IMR-90 (cell line): ENCODE data around the gene PHAF1. TPM values are rescaled to one million over a fixed set of nuclear protein-coding genes. Genes with fewer than 3 reads are reported as not detected.
A peak's percentile ranks its signal among the peaks of the same experiment; 100 is the strongest.

ENCODE experiments used
- ATAC-seq: fragments of 200-7000 bp; cut with Tn5 transposase; 2 replicates; pipeline ENCODE4 v1.9.1; 2020; ENCODE audit warnings: low read depth, mild to moderate bottlenecking, moderate library complexity
- BruUV-seq: library from RNA; stranded (reverse); fragments of 400-500 nt; replicated peaks from 2 replicates; lab custom pipeline; 2021; lab: Mats Ljungman, UMichigan
- CTCF ChIA-PET: fragments of 300-600 bp; formaldehyde crosslinking; extraction: SDS; loops from one replicate; lab custom pipeline; 2021; ENCODE audit warnings: antibody characterized with exemption; lab: Yijun Ruan, JAX
- POLR2A ChIA-PET: fragments of 300-600 bp; sonication (Branson Sonifier 250); formaldehyde crosslinking; loops from one replicate; lab custom pipeline; 2022; ENCODE audit warnings: antibody characterized with exemption; ENCODE audit not compliant: unreplicated experiment; lab: Charles Lee
- DNase-seq: peaks from one replicate; pipeline ENCODE4 v3.0.0; 2013
- H2AFZ ChIP-seq: replicated peaks from 2 replicates; pipeline ENCODE3; 2013; ENCODE audit warnings: low read length, mild to moderate bottlenecking; ENCODE audit not compliant: poor library complexity
- H2AK5ac ChIP-seq: 2 replicates; pipeline ENCODE4 v1.6.1; 2013; ENCODE audit warnings: low read depth, low read length, inconsistent platforms
- H2AK9ac ChIP-seq: replicated peaks from 2 replicates; pipeline ENCODE3; 2013; ENCODE audit warnings: mild to moderate bottlenecking, low read depth, low read length, moderate library complexity; ENCODE audit not compliant: poor library complexity
- H2BK120ac ChIP-seq: 2 replicates; pipeline ENCODE4 v1.6.1; 2013; ENCODE audit warnings: low read depth, low read length, inconsistent platforms
- H2BK15ac ChIP-seq: 3 replicates; pipeline ENCODE4 v1.6.1; 2013; ENCODE audit warnings: low read depth, low read length, inconsistent platforms
- H2BK20ac ChIP-seq: 2 replicates; pipeline ENCODE4 v1.6.1; 2013; ENCODE audit warnings: low read depth, mild to moderate bottlenecking, inconsistent platforms, low read length, moderate library complexity
- H2BK5ac ChIP-seq: 2 replicates; pipeline ENCODE4 v1.6.1; 2013; ENCODE audit warnings: mild to moderate bottlenecking, low read depth, low read length, inconsistent platforms; ENCODE audit not compliant: poor library complexity, severe bottlenecking
- H3K14ac ChIP-seq: replicated peaks from 2 replicates; pipeline ENCODE4 v1.6.1; 2013; ENCODE audit warnings: low read depth, low read length, inconsistent platforms
- H3K18ac ChIP-seq: 2 replicates; pipeline ENCODE4 v1.6.1; 2013; ENCODE audit warnings: low read depth, low read length, control low read depth
- H3K23ac ChIP-seq: 2 replicates; pipeline ENCODE4 v1.6.1; 2013; ENCODE audit warnings: low read depth, low read length, inconsistent platforms
- H3K27ac ChIP-seq: 2 replicates; pipeline ENCODE4 v1.5.1; 2013; ENCODE audit warnings: mild to moderate bottlenecking, control low read depth, low read length; ENCODE audit not compliant: insufficient read depth
- H3K27me3 ChIP-seq: 2 replicates; pipeline ENCODE4 v1.6.1; 2013; ENCODE audit warnings: low read length; ENCODE audit not compliant: control insufficient read depth, insufficient read depth
- H3K36me3 ChIP-seq: 2 replicates; pipeline ENCODE4 v1.6.1; 2013; ENCODE audit warnings: low read length, mixed read lengths; ENCODE audit not compliant: control insufficient read depth, insufficient read depth
- H3K4ac ChIP-seq: 2 replicates; pipeline ENCODE4 v1.6.1; 2013; ENCODE audit warnings: low read depth, low read length, inconsistent platforms
- H3K4me1 ChIP-seq: 2 replicates; pipeline ENCODE4 v1.6.1; 2013; ENCODE audit warnings: low read length, mixed read lengths; ENCODE audit not compliant: control insufficient read depth, insufficient read depth
- H3K4me2 ChIP-seq: 2 replicates; pipeline ENCODE4 v1.6.1; 2013; ENCODE audit warnings: low read depth, mild to moderate bottlenecking, control low read depth, low read length, moderate library complexity
- H3K4me3 ChIP-seq: 2 replicates; pipeline ENCODE4 v1.5.1; 2013; ENCODE audit warnings: low read depth, mild to moderate bottlenecking, control low read depth, low read length, moderate library complexity; ENCODE audit not compliant: insufficient read depth
- H3K56ac ChIP-seq: 2 replicates; pipeline ENCODE4 v1.6.1; 2013; ENCODE audit warnings: low read length, inconsistent platforms; ENCODE audit not compliant: insufficient read depth; ENCODE audit errors: extremely low read depth
- H3K79me1 ChIP-seq, 2 experiments: 2 replicates each; pipeline ENCODE4 v1.6.1; 2013; ENCODE audit warnings: low read length in 2 of 2, inconsistent platforms in 1 of 2, low read depth in 1 of 2
- H3K9ac ChIP-seq: 2 replicates; pipeline ENCODE4 v1.6.1; 2013; ENCODE audit warnings: low read depth, low read length, control low read depth
- H3K9me1 ChIP-seq: 2 replicates; pipeline ENCODE4 v1.6.1; 2013; ENCODE audit warnings: low read length, inconsistent platforms; ENCODE audit not compliant: insufficient read depth
- H3K9me3 ChIP-seq: 2 replicates; pipeline ENCODE4 v1.6.1; 2013; ENCODE audit warnings: low read length; ENCODE audit not compliant: control insufficient read depth, insufficient read depth
- H4K20me1 ChIP-seq: 2 replicates; pipeline ENCODE4 v1.6.1; 2013; ENCODE audit warnings: low read length, inconsistent platforms; ENCODE audit not compliant: insufficient read depth
- H4K5ac ChIP-seq: 2 replicates; pipeline ENCODE4 v1.6.1; 2013; ENCODE audit warnings: mild to moderate bottlenecking, low read depth, low read length, control low read depth
- H4K8ac ChIP-seq, 2 experiments: 2 replicates each; pipeline ENCODE4 v1.6.1; 2013; ENCODE audit warnings: low read depth in 2 of 2, low read length in 2 of 2, control low read depth in 1 of 2, inconsistent platforms in 1 of 2
- H4K91ac ChIP-seq: 2 replicates; pipeline ENCODE4 v1.6.1; 2013; ENCODE audit warnings: low read depth, low read length, inconsistent platforms; ENCODE audit not compliant: insufficient read depth
- CEBPB ChIP-seq: IDR thresholded peaks from 2 replicates; pipeline ENCODE4 v1.6.1; 2012; ENCODE audit warnings: low read depth, low read length, improper control_type of control experiment
- CHD1 ChIP-seq: IDR thresholded peaks from 2 replicates; pipeline ENCODE4 v1.6.1; 2012; ENCODE audit warnings: low read depth, low read length, improper control_type of control experiment
- MAFK ChIP-seq: IDR thresholded peaks from 2 replicates; pipeline ENCODE4 v1.6.1; 2012; ENCODE audit warnings: low read depth, low read length, improper control_type of control experiment
- MAZ ChIP-seq: IDR thresholded peaks from 2 replicates; pipeline ENCODE4 v1.6.1; 2012; ENCODE audit warnings: low read depth, mild to moderate bottlenecking, low read length, improper control_type of control experiment, moderate library complexity, borderline replicate concordance
- NFE2L2 ChIP-seq: fragments of 150-350 bp; IDR thresholded peaks from 2 replicates; pipeline ENCODE4 v1.6.1; 2016; ENCODE audit warnings: low read depth, mild to moderate bottlenecking, low read length
- POLR2A ChIP-seq: IDR thresholded peaks from 2 replicates; pipeline ENCODE4 v1.6.1; 2012; ENCODE audit warnings: mild to moderate bottlenecking, low read depth, low read length
- RAD21 ChIP-seq: IDR thresholded peaks from 2 replicates; pipeline ENCODE4 v1.6.1; 2012; ENCODE audit warnings: low read length, improper control_type of control experiment
- RCOR1 ChIP-seq: IDR thresholded peaks from 2 replicates; pipeline ENCODE4 v1.6.1; 2012; ENCODE audit warnings: mild to moderate bottlenecking, low read length, improper control_type of control experiment; ENCODE audit not compliant: insufficient replicate concordance
- WGBS, 2 experiments: methylation state at CpG; one replicate each; pipeline versions ENCODE4 v1.1.5 to v1.1.7; 2013; ENCODE audit warnings: missing lambda C conversion rate in 2 of 2; ENCODE audit not compliant: insufficient read length in 1 of 2; ENCODE audit errors: extremely low coverage in 2 of 2; 5-methylcytosine and 5-hydroxymethylcytosine counted together
- dilution Hi-C: fragments of 300-500 bp; cut with HindIII; formaldehyde crosslinking; loops from one replicate; pipeline ENCODE4 v1.14.3; 2018; ENCODE audit warnings: low sequenced_read_pairs; ENCODE audit not compliant: unreplicated experiment
- in situ Hi-C: fragments of 300-500 bp; cut with MboI; formaldehyde crosslinking; loops from 3 replicates; pipeline ENCODE4 v1.14.3; 2019; ENCODE audit warnings: low sequenced_read_pairs, inconsistent platforms, mixed read lengths
- intact Hi-C: fragments of 100-400 bp; cut with micrococcal nuclease; formaldehyde crosslinking; loops from 2 replicates; pipeline ENCODE4 v1.10.0; 2022
- polyA plus RNA-seq, 3 experiments: library from polyadenylated mRNA; depleted of rRNA; stranded (reverse); fragments of >200 nt; gene quantifications; 2 replicates each; pipeline ENCODE4 v1.2.3, GENCODE V29; 2012; ENCODE audit warnings: low replicate concordance in 1 of 3
- total RNA-seq: library from RNA; depleted of rRNA; stranded (reverse); fragments of >200 nt; gene quantifications from 2 replicates; pipeline ENCODE4 v1.2.3, GENCODE V29; 2012

Gene PHAF1
- total and polyA plus RNA-seq, 2 of the 4 experiments (the other 2 are of a cell fraction), result 14.0 to 19.8 TPM

DNA sequence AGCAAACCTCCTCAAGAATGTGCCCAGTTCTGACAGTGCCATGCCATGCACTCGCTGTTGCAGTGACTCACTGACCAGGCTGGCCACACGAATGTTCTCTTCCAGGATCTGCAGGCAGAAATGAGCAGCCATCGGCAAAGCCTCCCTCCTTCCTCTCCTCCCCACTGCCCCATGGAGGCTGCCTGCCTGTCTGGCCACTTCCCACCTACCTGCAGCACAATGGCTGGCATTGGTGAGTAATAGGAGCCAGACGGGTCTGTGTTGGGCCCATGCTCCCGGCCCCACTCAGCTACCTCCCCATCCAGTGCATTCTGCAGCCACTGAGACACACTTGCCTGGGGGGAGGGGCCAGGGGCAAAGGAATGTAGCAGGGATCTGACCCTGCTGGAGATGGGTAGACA, 76.8 kb downstream of the PHAF1 start:
- BruUV-seq, result no TSS peak
- Histone ChIP-seq H3K27ac (no peak overlapping the region), H3K18ac (no peak overlapping the region), H3K79me1 (peaks cover 13 to 17% of the 10 kb centered on the region in 2 experiments), H4K5ac (no peak overlapping the region), H3K36me3 (no peaks in the 10 kb centered on the region), H2BK20ac (no peak overlapping the region), H2BK5ac (no peak overlapping the region), H3K9ac (no peak overlapping the region), H2AK5ac (no peak overlapping the region), H3K14ac (no peak overlapping the region), H3K9me1 (peaks cover 20% of the 10 kb centered on the region), H2AFZ (peak overlapping the region; percentile 23), H3K27me3 (no peaks in the 10 kb centered on the region), H3K9me3 (no peaks in the 10 kb centered on the region), H4K8ac (no peak overlapping the region), H3K4me1 (peaks cover 13% of the 10 kb centered on the region), H3K56ac (no peak overlapping the region), H3K23ac (no peak overlapping the region), H3K4ac (no peak overlapping the region), H4K91ac (no peak overlapping the region), H2BK120ac (no peak overlapping the region), H2BK15ac (no peak overlapping the region), H4K20me1 (peaks cover 6% of the 10 kb centered on the region), H2AK9ac (peak overlapping the region; percentile 29), H3K4me2 (0 out of 2 replicates have a peak overlapping the region, but pooled peaks have one; percentile 9), H3K4me3 (no peak overlapping the region)
- CTCF ChIA-PET, result no interaction called here
- in situ Hi-C loops (no loop called here), dilution Hi-C loops (no loop called here), intact Hi-C loops (loop anchor here (10.0 kb wide), 1 partner anchor 172 kb away; no protein-coding TSS in a partner anchor)
- TF ChIP-seq CEBPB (no peak), NFE2L2 (no peak), CHD1 (no peak), POLR2A (no peak), RCOR1 (no peak), MAZ (no peak), RAD21 (no peak), MAFK (no peak)
- WGBS, 2 experiments, result 24% methylated on average over 2 of the region's 5 CpGs; no CpG with 5 or more reads in 1 of the 2 experiments
- POLR2A ChIA-PET, result no interaction called here
- no peak for ATAC-seq
- DNase-seq, result no peak
